Panc1 (cell line): ENCODE measurements around the gene TAS1R2.

ENCODE experiments used
- CTCF ChIP-seq: fragments of 450-650 bp; IDR thresholded peaks from 2 replicates; pipeline ENCODE4 v1.5.1; 2017; ENCODE audit warnings: mild to moderate bottlenecking
- POLR2AphosphoS5 ChIP-seq: IDR thresholded peaks from 2 replicates; pipeline ENCODE4 v1.6.1; 2012; ENCODE audit warnings: mild to moderate bottlenecking, low read depth, low read length, moderate library complexity
- REST ChIP-seq, 2 experiments: IDR thresholded peaks; 2 replicates each; pipeline ENCODE4 v1.6.1; 2011 to 2012; ENCODE audit warnings: low read depth in 2 of 2, control low read depth in 1 of 2, low read length in 1 of 2, mild to moderate bottlenecking in 1 of 2, moderate library complexity in 1 of 2; ENCODE audit not compliant: insufficient read depth in 1 of 2
- SIN3A ChIP-seq: IDR thresholded peaks from 2 replicates; pipeline ENCODE4 v1.6.1; 2012; ENCODE audit warnings: low read depth, mild to moderate bottlenecking, low read length, moderate library complexity, borderline replicate concordance; ENCODE audit not compliant: insufficient read depth
- TCF7L2 ChIP-seq: IDR thresholded peaks from 2 replicates; pipeline ENCODE4 v1.6.1; 2011; ENCODE audit warnings: mild to moderate bottlenecking, low read depth, low read length, inconsistent platforms

DNA sequence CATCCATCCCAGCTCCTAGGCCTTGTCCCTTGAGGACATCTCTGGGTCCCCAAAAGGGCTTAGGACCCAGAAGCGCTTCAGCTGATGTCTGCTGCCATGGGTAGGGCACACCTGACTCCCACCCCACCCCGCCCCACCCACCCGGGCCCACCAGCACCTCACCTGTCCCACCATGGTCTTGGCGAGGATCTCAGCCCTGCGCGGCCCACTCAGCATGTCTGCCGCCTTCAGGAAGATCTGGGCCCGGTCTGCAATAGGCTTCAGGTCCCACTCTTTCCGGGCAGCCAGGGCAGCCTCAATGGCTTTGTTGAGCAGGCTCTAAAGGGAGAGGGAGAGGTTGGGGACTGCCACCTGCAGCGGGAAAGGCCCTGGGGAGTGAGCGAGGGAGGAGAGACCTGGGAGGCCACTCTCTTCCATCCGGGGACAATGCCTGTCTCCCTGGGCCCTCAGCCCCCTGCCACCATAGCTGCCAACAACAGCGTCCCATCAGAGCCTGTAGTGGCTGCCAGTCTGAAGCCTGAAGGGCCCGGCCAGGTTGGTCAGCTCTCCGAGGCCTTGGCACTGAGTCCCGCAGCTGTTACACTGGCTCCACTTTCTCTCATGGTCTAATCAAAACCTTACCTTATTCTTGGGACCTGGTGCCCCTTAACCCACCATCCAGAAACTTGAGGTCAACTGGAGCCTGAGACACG lies 26.0 kb upstream of the TAS1R2 start:
- TF ChIP-seq CTCF (no peak), POLR2AphosphoS5 (no peak), TCF7L2 (no peak), SIN3A (no peak), REST (IDR thresholded peaks at IDR 0.05; ENCODE audit: insufficient read depth in 1 of 2, low read depth in 2 of 2, low read length in 1 of 2) (no peak)
